8988T (cell line): ENCODE data around the gene SHC4.

Experiments used
- DNase-seq: peaks from one replicate; pipeline ENCODE4 v3.0.0; 2011

SHC4 gene

GRCh38 chr15:48785712-48786111 is 178.0 kb downstream of the SHC4 start:
- DNase-seq, result no peak

GRCh38 chr15:48785195-48785594 is 178.5 kb downstream of the SHC4 start:
- no peak for DNase-seq

- DNase-seq, result no peak
These were observed 179.0 kb downstream of the SHC4 start for GRCh38 chr15:48784756-48785155.

GRCh38 chr15:48782911-48783310 is 180.8 kb downstream of the SHC4 start:
- no peak for DNase-seq

DNA sequence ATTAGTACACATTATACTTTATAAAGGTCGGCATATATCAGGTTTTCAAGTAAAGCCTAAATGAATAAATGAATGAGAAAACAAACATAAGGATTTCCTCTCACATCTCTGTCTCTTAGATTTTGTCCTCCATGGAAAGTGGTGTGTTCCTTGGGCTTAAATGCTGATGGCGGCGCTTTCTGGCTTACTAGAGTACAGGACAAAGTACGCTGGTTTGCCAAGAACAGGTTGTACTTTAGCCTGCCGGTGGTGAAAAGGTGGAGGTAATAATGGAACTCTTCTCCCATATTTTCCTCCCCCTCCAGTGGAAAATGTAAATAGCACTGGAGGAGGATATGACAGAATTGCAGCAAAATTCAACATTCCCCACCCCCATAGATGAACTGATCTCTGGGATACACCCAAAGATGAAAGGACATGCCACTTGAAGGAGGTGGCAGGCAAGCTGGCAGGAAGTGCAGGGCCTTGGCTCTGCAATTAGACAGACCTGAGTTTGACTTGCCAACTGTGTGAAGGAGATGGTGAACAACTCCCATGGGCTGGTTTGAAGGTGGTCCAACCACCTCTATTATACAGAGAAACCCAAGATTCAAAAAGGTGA is 182.1 kb downstream of the SHC4 start:
- DNase-seq, result no peak

GRCh38 chr15:48781017-48781416 is 182.7 kb downstream of the SHC4 start:
- no peak for DNase-seq

- DNase-seq, result no peak
These were observed 185.4 kb downstream of the SHC4 start for GRCh38 chr15:48778331-48778730.

- no peak for DNase-seq
These were observed 185.9 kb downstream of the SHC4 start for GRCh38 chr15:48777645-48778330.

DNA sequence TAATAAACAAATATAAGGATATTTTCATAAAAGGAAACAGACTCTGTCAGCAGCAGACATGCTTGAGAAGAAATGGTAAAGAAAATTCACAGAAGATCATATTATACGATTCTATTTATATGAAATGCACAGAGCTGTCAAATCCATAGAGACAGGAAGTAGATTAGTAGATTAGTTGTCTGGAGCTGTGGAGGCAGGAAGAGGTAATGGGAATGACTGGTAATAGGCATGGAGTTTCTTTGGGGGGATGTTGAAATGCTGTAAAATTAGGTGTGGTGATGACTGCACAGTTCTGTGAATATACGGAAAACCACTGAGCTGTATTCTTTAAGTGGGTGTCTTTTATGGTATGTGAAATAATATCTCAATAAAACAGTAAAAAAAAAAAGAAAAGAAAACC is 188.2 kb downstream of the SHC4 start:
- no peak for DNase-seq

DNA sequence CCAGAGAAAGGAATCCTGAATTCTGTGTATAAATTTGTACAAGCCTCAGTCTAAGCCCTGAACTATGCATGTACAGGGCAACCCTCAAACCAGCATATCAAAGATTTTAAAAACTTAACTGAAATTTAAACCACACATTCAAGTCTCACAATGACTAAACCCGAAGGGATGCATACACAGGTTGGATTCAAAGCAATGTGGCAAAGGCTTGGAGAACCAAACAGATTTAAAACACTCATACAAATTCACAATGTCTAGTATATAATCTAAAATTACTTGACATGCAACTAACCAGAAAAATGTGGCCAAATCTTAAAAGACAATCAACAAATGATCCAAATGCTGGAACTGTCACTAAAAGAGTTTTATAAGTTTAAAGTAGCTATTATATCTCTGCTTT is 189.2 kb downstream of the SHC4 start:
- DNase-seq, result no peak
